KMS-11 (cell line): ENCODE measurements around the gene NXN.

Source experiments
- H2AFZ ChIP-seq: fragments of 200-600 bp; sonication (generic); 2 replicates; pipeline ENCODE4 v1.6.1; 2016; ENCODE audit warnings: antibody characterized with exemption, mixed run types, low read depth
- H3K27ac ChIP-seq: fragments of 200-600 bp; sonication (generic); 2 replicates; pipeline ENCODE4 v1.6.1; 2016; ENCODE audit warnings: mild to moderate bottlenecking, mixed run types
- H3K27me3 ChIP-seq: fragments of 200-600 bp; sonication (generic); 2 replicates; pipeline ENCODE4 v1.6.1; 2017; ENCODE audit warnings: mild to moderate bottlenecking, low read depth, mixed run types, moderate library complexity; ENCODE audit not compliant: insufficient read depth
- H3K36me3 ChIP-seq: fragments of 200-600 bp; sonication (generic); 2 replicates; pipeline ENCODE4 v1.6.1; 2017; ENCODE audit warnings: mild to moderate bottlenecking, mixed run types; ENCODE audit not compliant: insufficient read depth
- H3K4me1 ChIP-seq: fragments of 200-600 bp; sonication (generic); 2 replicates; pipeline ENCODE4 v1.6.1; 2016; ENCODE audit warnings: mild to moderate bottlenecking, low read depth, mixed run types; ENCODE audit not compliant: poor library complexity, severe bottlenecking
- H3K4me2 ChIP-seq: fragments of 200-600 bp; sonication (generic); 2 replicates; pipeline ENCODE4 v1.7.0; 2016; ENCODE audit warnings: mild to moderate bottlenecking, mixed run types
- H3K4me3 ChIP-seq: fragments of 200-600 bp; sonication (generic); IDR thresholded peaks from 2 replicates; pipeline ENCODE4 v1.6.1; 2017; ENCODE audit warnings: low read depth, low read length, mixed read lengths; ENCODE audit not compliant: insufficient read depth
- H3K79me2 ChIP-seq: fragments of 200-600 bp; sonication (generic); 2 replicates; pipeline ENCODE4 v1.6.1; 2016; ENCODE audit warnings: low read depth, mixed run types; ENCODE audit not compliant: insufficient read depth
- H3K9ac ChIP-seq: fragments of 200-600 bp; sonication (generic); 2 replicates; pipeline ENCODE4 v1.6.1; 2016; ENCODE audit warnings: mild to moderate bottlenecking, mixed run types
- H4K20me1 ChIP-seq: fragments of 200-600 bp; sonication (generic); 2 replicates; pipeline ENCODE4 v1.6.1; 2016; ENCODE audit warnings: mild to moderate bottlenecking, mixed run types; ENCODE audit not compliant: insufficient read depth
- CTCF ChIP-seq: fragments of 200-600 bp; sonication (generic); conservative IDR thresholded peaks from 2 replicates; pipeline ENCODE4 v1.6.1; 2017; ENCODE audit warnings: low read depth, mild to moderate bottlenecking, antibody characterized with exemption, low read length, moderate library complexity, mixed read lengths

NXN gene

GRCh38 chr17:826778-827177, 152.8 kb downstream of the NXN start:
- Histone ChIP-seq H4K20me1 (no peaks in the 10 kb centered on the region), H2AFZ (no peak overlapping the region), H3K27ac (no peak overlapping the region), H3K79me2 (no peaks in the 10 kb centered on the region), H3K27me3 (peaks cover 12% of the 10 kb centered on the region; the same call in 1 of the 2 replicates), H3K36me3 (no peaks in the 10 kb centered on the region), H3K4me3 (no peak overlapping the region), H3K4me1 (no peaks in the 10 kb centered on the region), H3K9ac (no peak overlapping the region), H3K4me2 (no peak overlapping the region)
- TF ChIP-seq CTCF = no peak

- Histone ChIP-seq H3K4me1 (no peaks in the 10 kb centered on the region), H4K20me1 (no peaks in the 10 kb centered on the region), H3K9ac (no peak overlapping the region), H3K79me2 (no peaks in the 10 kb centered on the region), H3K4me2 (no peak overlapping the region), H3K4me3 (no peak overlapping the region), H2AFZ (no peak overlapping the region), H3K36me3 (no peaks in the 10 kb centered on the region), H3K27ac (no peak overlapping the region), H3K27me3 (peaks cover 12% of the 10 kb centered on the region; the same call in 1 of the 2 replicates)
- TF ChIP-seq CTCF = no peak
Observed at GRCh38 chr17:825216-825615, 154.4 kb downstream of the NXN start.

- Histone ChIP-seq H3K4me1 (no peaks in the 10 kb centered on the region), H3K27ac (no peak overlapping the region), H3K4me3 (no peak overlapping the region), H3K9ac (no peak overlapping the region), H3K4me2 (no peak overlapping the region), H2AFZ (no peak overlapping the region), H4K20me1 (no peaks in the 10 kb centered on the region), H3K79me2 (no peaks in the 10 kb centered on the region), H3K27me3 (peaks cover 12% of the 10 kb centered on the region; the same call in 1 of the 2 replicates), H3K36me3 (no peaks in the 10 kb centered on the region)
- no peak for TF ChIP-seq CTCF
Observed at GRCh38 chr17:824378-824777, 155.2 kb downstream of the NXN start.

GRCh38 chr17:823501-823902, 156.1 kb downstream of the NXN start:
- Histone ChIP-seq H3K4me3 (no peak overlapping the region), H3K4me2 (no peak overlapping the region), H3K4me1 (no peaks in the 10 kb centered on the region), H2AFZ (no peak overlapping the region), H3K9ac (no peak overlapping the region), H4K20me1 (no peaks in the 10 kb centered on the region), H3K27me3 (peaks cover 14% of the 10 kb centered on the region; the same call in 1 of the 2 replicates), H3K27ac (no peak overlapping the region), H3K79me2 (no peaks in the 10 kb centered on the region), H3K36me3 (no peaks in the 10 kb centered on the region)
- no peak for TF ChIP-seq CTCF
